NCI-H146 treated with DMSO at 0.1 percent for 48 hours (cell line): ENCODE data around the gene NLGN1.

ENCODE experiments used
- DNase-seq: peaks from one replicate; lab custom pipeline; 2025; ENCODE audit not compliant: unreplicated experiment; lab: John Stamatoyannopoulos, UW

NLGN1 gene

DNA sequence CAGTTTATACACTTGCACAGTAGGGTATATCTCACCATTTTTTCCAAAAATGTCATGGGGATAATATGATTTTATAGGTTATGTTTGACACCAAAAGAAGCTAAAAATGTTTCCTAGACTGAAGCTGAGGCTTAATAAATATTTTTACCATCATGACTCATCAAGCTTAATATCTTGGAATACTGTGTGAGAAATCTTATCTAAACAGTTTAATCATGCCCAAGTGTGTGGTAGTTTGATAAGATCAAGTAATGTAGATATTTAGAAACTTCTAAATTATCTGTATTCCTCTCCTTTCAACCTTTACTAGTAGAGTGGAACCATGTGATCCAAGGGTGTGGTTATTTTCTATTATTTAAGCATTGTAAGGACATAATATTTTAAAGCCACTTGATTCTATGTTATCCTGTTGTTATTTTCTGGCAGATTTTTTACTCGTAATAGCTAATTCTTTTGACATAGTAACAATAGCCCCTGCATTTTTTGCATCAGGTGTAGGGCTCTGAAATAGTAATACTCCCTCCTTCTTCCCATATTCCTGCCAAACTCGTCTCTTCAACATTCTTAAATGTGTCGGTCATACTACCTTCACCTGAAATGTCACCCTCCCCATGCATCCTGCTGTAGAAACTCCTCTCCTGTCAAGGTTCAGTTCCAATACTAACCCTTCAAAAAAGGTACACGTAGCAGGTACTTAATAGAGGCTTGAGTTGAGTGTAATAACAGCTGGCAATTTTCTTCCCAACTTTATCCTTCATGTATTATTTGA, 729.6 kb downstream of the NLGN1 start:
- no peak for DNase-seq

DNA sequence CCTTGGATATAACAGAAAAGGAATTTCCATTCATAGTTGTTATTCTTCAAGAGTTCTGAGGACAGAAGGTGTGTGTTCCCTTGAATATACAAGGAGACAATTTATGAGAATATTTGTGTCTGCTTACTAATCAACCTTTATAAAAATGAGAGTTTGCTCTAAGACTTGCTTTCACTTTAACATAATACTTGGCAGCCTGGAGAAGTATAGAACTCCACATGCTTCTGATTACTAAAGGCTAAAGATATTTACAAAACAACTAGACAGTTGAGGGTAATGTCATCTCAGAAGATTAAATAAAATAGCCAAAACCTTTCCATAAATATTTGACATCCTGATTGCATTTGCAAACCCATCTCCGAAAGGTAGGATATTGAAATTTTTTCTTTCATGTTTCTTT, 734.5 kb downstream of the NLGN1 start:
- no peak for DNase-seq

GRCh38 chr3:174132421-174133042, 735.0 kb downstream of the NLGN1 start:
- no peak for DNase-seq

GRCh38 chr3:174146008-174146407, 748.5 kb downstream of the NLGN1 start:
- DNase-seq: no peak

DNA sequence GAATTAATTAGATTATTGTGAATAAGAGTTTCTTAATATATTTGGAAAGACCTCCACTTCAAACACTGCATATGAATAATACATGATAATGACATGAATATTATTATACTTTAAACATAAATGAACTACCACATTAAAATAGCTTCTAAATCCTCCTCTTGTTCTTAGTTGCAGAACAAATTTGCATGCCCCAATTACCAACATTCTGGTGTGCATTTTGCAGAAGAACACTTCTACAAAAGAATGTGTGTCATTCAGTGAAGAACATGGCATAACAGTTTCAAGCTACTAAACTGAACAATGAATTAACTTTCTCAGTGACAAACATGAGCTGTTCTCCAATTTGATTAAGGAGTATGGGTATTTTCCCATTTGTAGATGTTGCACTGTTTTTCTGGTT, 750.3 kb downstream of the NLGN1 start:
- no peak for DNase-seq

DNA sequence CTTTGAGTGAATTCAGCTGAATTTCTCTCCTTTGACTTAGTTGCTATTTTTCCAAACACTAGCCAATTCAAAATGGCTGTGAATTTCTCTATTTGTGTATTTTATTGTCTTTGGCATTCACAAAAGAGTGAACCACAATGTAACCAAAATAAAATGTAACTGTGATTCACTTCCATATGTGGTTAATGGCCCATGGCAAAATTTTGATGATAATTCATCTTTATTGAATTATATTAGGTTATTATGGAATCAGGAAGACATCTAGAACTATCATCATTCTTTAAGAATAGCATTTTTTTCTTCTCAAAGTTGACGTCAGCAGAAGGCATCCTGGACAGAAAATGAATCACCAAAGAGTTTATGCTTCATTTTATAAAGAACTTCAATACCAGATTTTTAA, 756.3 kb downstream of the NLGN1 start:
- no peak for DNase-seq

GRCh38 chr3:174156200-174156599, 758.7 kb downstream of the NLGN1 start:
- no peak for DNase-seq

- no peak for DNase-seq
These were observed 761.1 kb downstream of the NLGN1 start for GRCh38 chr3:174158674-174159073.

- no peak for DNase-seq
These were observed 762.1 kb downstream of the NLGN1 start for GRCh38 chr3:174159604-174160003.

- DNase-seq: no peak
These were observed 765.0 kb downstream of the NLGN1 start for GRCh38 chr3:174162550-174162949.

- no peak for DNase-seq
These were observed 770.5 kb downstream of the NLGN1 start for GRCh38 chr3:174168026-174168425.

DNA sequence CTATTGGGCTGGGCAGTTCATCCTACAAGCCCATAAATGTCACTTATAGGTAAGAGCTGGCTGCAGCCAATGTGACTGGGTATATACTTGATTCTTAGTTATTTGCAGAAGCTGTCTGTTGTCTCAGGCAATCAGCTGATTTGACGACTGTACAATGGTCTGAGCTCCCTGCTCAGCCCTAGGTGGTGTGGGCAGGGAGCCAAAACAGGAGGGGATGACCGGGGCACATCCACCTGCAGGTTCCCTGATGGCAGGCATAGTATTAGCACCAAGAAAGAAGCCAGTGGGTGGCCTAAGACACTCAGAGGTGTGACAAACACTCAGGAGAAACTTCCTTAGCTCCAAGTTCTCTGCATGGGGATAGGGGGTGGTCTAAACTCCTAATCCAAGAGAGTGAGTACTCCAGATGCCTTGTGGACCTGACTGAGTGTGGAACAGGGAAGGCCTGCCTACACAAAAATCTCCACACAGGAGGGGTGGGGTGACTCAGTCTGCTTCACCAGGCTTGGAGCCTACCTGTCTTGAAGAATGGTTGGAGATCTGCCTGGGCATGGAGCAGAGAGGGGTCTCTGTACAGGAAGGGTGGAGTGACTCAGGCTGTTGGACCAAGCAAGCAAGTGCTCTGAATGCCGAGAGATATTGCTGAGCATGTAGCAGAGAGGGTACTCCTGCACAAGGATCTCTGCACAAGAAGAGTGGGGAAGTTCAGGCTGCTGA, 771.2 kb downstream of the NLGN1 start:
- peak; percentile 64 for DNase-seq

- DNase-seq: no peak
These were observed 772.2 kb downstream of the NLGN1 start for GRCh38 chr3:174169736-174170135.

DNA sequence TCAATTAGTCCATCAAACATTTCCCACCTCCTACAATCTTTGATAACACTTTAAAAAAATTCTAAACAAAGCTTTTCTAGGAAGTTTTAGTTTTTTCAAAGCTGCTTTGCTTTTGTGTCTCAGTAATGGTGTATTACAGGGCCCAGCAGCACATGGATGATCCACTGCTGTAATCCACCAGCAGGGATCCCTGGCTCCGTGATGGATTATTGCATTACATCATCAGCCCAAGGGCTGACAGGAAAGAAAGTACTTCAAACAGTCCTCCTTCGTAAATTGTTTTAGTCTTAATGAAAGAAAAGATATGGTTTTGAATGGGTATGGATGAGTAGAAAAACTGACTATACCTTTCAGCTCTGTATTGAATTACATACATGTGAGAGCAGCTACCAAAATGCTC, 772.7 kb downstream of the NLGN1 start:
- DNase-seq: no peak

GRCh38 chr3:174186377-174186989, 788.9 kb downstream of the NLGN1 start:
- no peak for DNase-seq

DNA sequence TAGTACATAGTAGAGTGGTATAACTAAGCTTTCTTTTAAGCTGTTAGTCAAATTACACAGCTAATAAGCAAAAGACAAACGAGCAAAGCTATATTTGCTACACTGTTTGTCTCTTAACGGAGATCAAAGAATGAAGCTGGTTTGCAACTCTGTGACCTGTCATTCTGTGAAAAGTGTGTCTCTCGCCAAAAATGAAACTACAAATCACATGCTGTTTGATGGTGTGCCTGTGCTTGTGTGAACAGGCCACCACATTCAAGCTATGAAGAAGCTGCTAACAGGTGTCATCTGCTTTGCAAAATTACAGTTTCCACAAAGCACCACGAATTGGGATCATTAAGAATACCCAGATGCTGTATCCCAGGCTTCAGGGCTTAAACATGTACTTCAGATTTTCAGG, 793.8 kb downstream of the NLGN1 start:
- DNase-seq: no peak

- DNase-seq: no peak
These were observed 794.4 kb downstream of the NLGN1 start for GRCh38 chr3:174191895-174192294.

- DNase-seq: no peak
These were observed 794.9 kb downstream of the NLGN1 start for GRCh38 chr3:174192471-174192870.

DNA sequence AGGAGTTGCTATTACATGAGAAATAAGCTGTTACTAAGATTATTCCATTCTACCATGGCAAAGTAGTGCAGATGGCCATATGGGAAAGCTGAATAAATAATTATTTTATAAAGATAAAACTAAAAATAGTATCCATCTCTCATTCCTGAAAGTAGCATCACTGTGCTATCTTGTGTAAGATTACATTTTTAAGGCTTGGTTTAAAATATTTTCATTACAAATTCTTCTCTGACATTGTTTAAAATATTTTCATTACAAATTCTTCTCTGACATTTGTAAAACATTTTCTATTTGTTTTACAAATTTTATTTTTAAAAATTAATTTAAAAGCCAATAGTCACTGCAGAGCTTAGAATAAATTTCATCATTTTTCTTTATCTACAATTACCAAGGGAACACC, 796.1 kb downstream of the NLGN1 start:
- no peak for DNase-seq

GRCh38 chr3:174197416-174197815, 799.9 kb downstream of the NLGN1 start:
- no peak for DNase-seq

DNA sequence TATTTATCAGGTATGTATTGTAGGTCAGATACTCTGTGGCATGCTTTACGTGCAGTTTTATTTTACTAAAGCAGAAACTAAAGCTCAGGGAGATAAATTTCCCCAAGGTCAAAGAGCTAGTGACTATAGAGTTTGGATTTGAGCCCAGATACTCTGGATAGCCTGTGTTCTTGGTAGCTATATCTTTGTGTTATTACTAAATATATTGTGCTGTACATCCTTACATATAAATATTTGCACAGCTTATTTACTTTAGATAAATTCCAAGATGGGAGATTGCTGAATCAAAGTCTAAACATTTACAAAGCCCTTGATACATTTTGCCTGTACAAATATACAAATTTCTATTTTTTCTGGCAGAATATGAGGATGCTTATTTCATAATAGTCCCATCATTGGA, 800.7 kb downstream of the NLGN1 start:
- DNase-seq: no peak

DNA sequence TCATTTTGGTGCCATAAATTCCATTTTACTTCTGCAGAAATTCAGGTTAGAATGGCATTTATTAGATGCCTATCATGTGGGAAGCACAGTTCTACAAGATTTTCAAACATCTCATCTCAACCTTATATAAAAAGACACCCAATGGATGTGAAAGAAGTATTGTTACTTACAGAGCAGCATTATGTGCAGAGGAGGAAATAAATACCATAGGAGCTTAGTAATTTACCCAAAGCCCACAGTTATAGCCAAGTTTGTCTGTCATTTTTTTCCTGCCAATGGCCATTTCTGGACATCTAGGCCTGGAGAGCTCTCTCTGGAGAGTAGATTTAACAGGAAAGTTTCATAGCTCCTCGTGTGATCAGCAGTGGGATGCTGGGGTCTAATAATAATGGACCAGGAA, 802.2 kb downstream of the NLGN1 start:
- no peak for DNase-seq
